Astrocyte (in vitro differentiated cells and primary cell): ENCODE data around the gene NRG2. TPM values are rescaled to one million over a fixed set of nuclear protein-coding genes. Genes with fewer than 3 reads are reported as not detected.

ENCODE experiments used
- DNase-seq: peaks from one replicate; pipeline ENCODE4 v3.0.0-alpha.2; 2010; ENCODE audit warnings: low read depth
- FAIRE-seq: peaks from 2 replicates; lab custom pipeline; 2011; peaks lifted over from hg19 to GRCh38; lab: Jason Lieb, UNC
- H2AFZ ChIP-seq: 2 replicates; pipeline ENCODE4 v1.6.0; 2012; ENCODE audit warnings: low read depth, low read length, inconsistent platforms
- H3K27ac ChIP-seq: 2 replicates; pipeline ENCODE4 v1.5.1; 2011; ENCODE audit warnings: low read depth, low read length, inconsistent platforms
- H3K27me3 ChIP-seq: 2 replicates; pipeline ENCODE4 v1.6.0; 2011; ENCODE audit warnings: low read length, inconsistent platforms; ENCODE audit not compliant: insufficient read depth
- H3K36me3 ChIP-seq: 2 replicates; pipeline ENCODE4 v1.5.1; 2011; ENCODE audit warnings: low read length, inconsistent platforms; ENCODE audit not compliant: insufficient read depth
- H3K4me1 ChIP-seq: 2 replicates; pipeline ENCODE4 v1.5.1; 2011; ENCODE audit warnings: low read length, inconsistent platforms; ENCODE audit not compliant: insufficient read depth
- H3K4me2 ChIP-seq: 2 replicates; pipeline ENCODE4 v1.6.0; 2012; ENCODE audit warnings: low read length, inconsistent platforms
- H3K4me3 ChIP-seq: 2 replicates; pipeline ENCODE4 v1.5.1; 2011; ENCODE audit warnings: low read depth, mild to moderate bottlenecking, low read length, inconsistent platforms; ENCODE audit not compliant: insufficient read depth
- H3K79me2 ChIP-seq: 2 replicates; pipeline ENCODE4 v1.6.0; 2012; ENCODE audit warnings: mild to moderate bottlenecking, low read length, inconsistent platforms; ENCODE audit not compliant: insufficient read depth
- H3K9ac ChIP-seq: 2 replicates; pipeline ENCODE4 v1.6.0; 2012; ENCODE audit warnings: mild to moderate bottlenecking, low read length, inconsistent platforms
- H3K9me3 ChIP-seq: 2 replicates; pipeline ENCODE4 v1.5.1; 2012; ENCODE audit warnings: low read depth, mild to moderate bottlenecking, low read length, inconsistent platforms; ENCODE audit not compliant: insufficient read depth
- H4K20me1 ChIP-seq: 2 replicates; pipeline ENCODE4 v1.6.0; 2012; ENCODE audit warnings: low read length, inconsistent platforms; ENCODE audit not compliant: insufficient read depth
- H3K27ac Mint-ChIP-seq: one replicate; pipeline ENCODE4 v1.8.0; 2021; ENCODE audit warnings: mild to moderate bottlenecking, mixed read lengths; ENCODE audit not compliant: unreplicated experiment
- H3K27me3 Mint-ChIP-seq: one replicate; pipeline ENCODE4 v1.8.0; 2021; ENCODE audit warnings: low read depth, mixed read lengths; ENCODE audit not compliant: unreplicated experiment
- H3K36me3 Mint-ChIP-seq: one replicate; pipeline ENCODE4 v1.8.0; 2021; ENCODE audit warnings: low read depth, mixed read lengths; ENCODE audit not compliant: unreplicated experiment
- H3K4me1 Mint-ChIP-seq: one replicate; pipeline ENCODE4 v1.8.0; 2021; ENCODE audit warnings: low read depth, mixed read lengths; ENCODE audit not compliant: unreplicated experiment
- H3K4me3 Mint-ChIP-seq: one replicate; pipeline ENCODE4 v1.8.0; 2021; ENCODE audit warnings: mild to moderate bottlenecking, moderate library complexity, mixed read lengths; ENCODE audit not compliant: unreplicated experiment
- H3K9me3 Mint-ChIP-seq: one replicate; pipeline ENCODE4 v1.8.0; 2021; ENCODE audit warnings: mild to moderate bottlenecking, mixed read lengths; ENCODE audit not compliant: unreplicated experiment
- CTCF ChIP-seq: IDR thresholded peaks from 2 replicates; pipeline ENCODE4 v1.5.1; 2011; ENCODE audit warnings: low read depth, mild to moderate bottlenecking, inconsistent platforms, low read length, moderate library complexity; ENCODE audit not compliant: insufficient read depth
- EZH2 ChIP-seq: IDR thresholded peaks from 2 replicates; pipeline ENCODE4 v1.6.1; 2012; ENCODE audit warnings: mild to moderate bottlenecking, low read length, inconsistent platforms; ENCODE audit not compliant: insufficient read depth
- total RNA-seq: library from RNA; stranded (reverse); gene quantifications from 2 replicates; pipeline ENCODE4 v1.2.1, GENCODE V29; 2021

The NRG2 gene
- total RNA-seq, 1 donor from 2014 or later: 0.54 TPM

GRCh38 chr5:139958432-139959148 is 84.5 kb downstream of the NRG2 start:
- H3K79me2 ChIP-seq: no peaks in the 10 kb centered on the region
- no peak overlapping the region for H3K4me2 ChIP-seq
- H3K36me3 ChIP-seq: no peaks in the 10 kb centered on the region
- Mint-ChIP-seq H3K4me1 (peaks cover 2% of the 10 kb centered on the region), H3K27me3 (peaks cover 56% of the 10 kb centered on the region), H3K4me3 (no peak overlapping the region), H3K27ac (no peak overlapping the region), H3K9me3 (peaks cover 5% of the 10 kb centered on the region), H3K36me3 (no peaks in the 10 kb centered on the region)
- no peak for FAIRE-seq
- no peaks in the 10 kb centered on the region for H3K4me1 ChIP-seq
- TF ChIP-seq EZH2 (no peak), CTCF (no peak)
- H2AFZ ChIP-seq: no peak overlapping the region
- no peak overlapping the region for H3K9ac ChIP-seq
- H3K4me3 ChIP-seq: no peak overlapping the region
- peaks cover 16% of the 10 kb centered on the region for H3K27me3 ChIP-seq
- DNase-seq: no peak
- no peaks in the 10 kb centered on the region for H3K9me3 ChIP-seq
- no peaks in the 10 kb centered on the region for H4K20me1 ChIP-seq
- H3K27ac ChIP-seq: no peak overlapping the region

GRCh38 chr5:139956342-139956741 is 86.8 kb downstream of the NRG2 start:
- H3K4me3 ChIP-seq: no peak overlapping the region
- H3K9me3 ChIP-seq: no peaks in the 10 kb centered on the region

More at GRCh38 chr5:139956342-139956741, 86.8 kb downstream of the NRG2 start:
- no peak overlapping the region for H3K27ac ChIP-seq
- H3K79me2 ChIP-seq: no peaks in the 10 kb centered on the region
- no peak overlapping the region for H3K9ac ChIP-seq
- H3K4me1 Mint-ChIP-seq: peaks cover under 1% of the 10 kb centered on the region
- peak overlapping the region; percentile 47 for H3K27ac Mint-ChIP-seq
- no peak for DNase-seq
- H3K27me3 ChIP-seq: peaks cover 13% of the 10 kb centered on the region
- H3K9me3 Mint-ChIP-seq: peaks cover 5% of the 10 kb centered on the region
- H3K36me3 ChIP-seq: no peaks in the 10 kb centered on the region
- H3K4me3 Mint-ChIP-seq: no peak overlapping the region
- FAIRE-seq: no peak
- H3K27me3 Mint-ChIP-seq: peaks cover 59% of the 10 kb centered on the region
- no peaks in the 10 kb centered on the region for H3K4me1 ChIP-seq
- H4K20me1 ChIP-seq: no peaks in the 10 kb centered on the region
- no peak overlapping the region for H3K4me2 ChIP-seq
- peaks cover 1% of the 10 kb centered on the region for H3K36me3 Mint-ChIP-seq
- TF ChIP-seq EZH2: no peak
- no peak for TF ChIP-seq CTCF
- H2AFZ ChIP-seq: no peak overlapping the region
